MCF 10A (cell line): Measurements from ENCODE around the gene CEP170B. TPM values are rescaled to one million over a fixed set of nuclear protein-coding genes. Genes with fewer than 3 reads are reported as not detected.
A peak's percentile ranks its signal among the peaks of the same experiment; 100 is the strongest.

Source experiments
- BruUV-seq: library from RNA; stranded (reverse); fragments of 400-500 nt; replicated peaks from 2 replicates; lab custom pipeline; 2021; lab: Mats Ljungman, UMichigan
- CTCF ChIA-PET: fragments of 300-600 bp; sonication (Branson Sonifier 250); formaldehyde crosslinking; extraction: SDS; loops from one replicate; lab custom pipeline; 2021; ENCODE audit warnings: antibody characterized with exemption, inconsistent platforms; lab: Yijun Ruan, JAX
- POLR2A ChIA-PET: fragments of 300-600, 350-650 bp; sonication (Branson Sonifier 250); formaldehyde crosslinking; extraction: SDS; loops from one replicate; lab custom pipeline; 2020; ENCODE audit warnings: antibody characterized with exemption, inconsistent platforms; lab: Yijun Ruan, JAX
- DNase-seq: peaks from one replicate; pipeline ENCODE4 v3.0.0-alpha.2; 2018; ENCODE audit not compliant: unreplicated experiment
- H3K27ac Mint-ChIP-seq: one replicate; pipeline ENCODE4 v1.8.0; 2022; ENCODE audit warnings: mild to moderate bottlenecking, low read depth, mixed read lengths; ENCODE audit not compliant: unreplicated experiment
- H3K27me3 Mint-ChIP-seq: one replicate; pipeline ENCODE4 v1.8.0; 2022; ENCODE audit warnings: mixed read lengths; ENCODE audit not compliant: insufficient read depth, unreplicated experiment
- H3K36me3 Mint-ChIP-seq: one replicate; pipeline ENCODE4 v1.8.0; 2022; ENCODE audit warnings: mild to moderate bottlenecking, moderate library complexity, mixed read lengths; ENCODE audit not compliant: insufficient read depth, unreplicated experiment
- H3K4me1 Mint-ChIP-seq: one replicate; pipeline ENCODE4 v1.8.0; 2022; ENCODE audit warnings: mixed read lengths; ENCODE audit not compliant: insufficient read depth, unreplicated experiment
- H3K4me3 Mint-ChIP-seq: one replicate; pipeline ENCODE4 v1.8.0; 2022; ENCODE audit warnings: mild to moderate bottlenecking, moderate library complexity, mixed read lengths; ENCODE audit not compliant: unreplicated experiment
- H3K9me3 Mint-ChIP-seq: one replicate; pipeline ENCODE4 v1.8.0; 2022; ENCODE audit warnings: mixed read lengths; ENCODE audit not compliant: unreplicated experiment
- CTCF ChIP-seq: fragments of 200-600 bp; IDR thresholded peaks from one replicate; pipeline ENCODE4 v1.8.0; 2022; ENCODE audit warnings: antibody characterized with exemption, mild to moderate bottlenecking; ENCODE audit not compliant: unreplicated experiment
- intact Hi-C: fragments of 100-400 bp; cut with micrococcal nuclease; formaldehyde crosslinking; loops from 2 replicates; pipeline ENCODE4 v1.14.1; 2022
- total RNA-seq: library from RNA; stranded (reverse); gene quantifications from 2 replicates; pipeline ENCODE4 v1.2.3, GENCODE V29; 2022

The CEP170B gene
- total RNA-seq, 1 experiment from 2014 or later, result 77.4 TPM

GRCh38 chr14:104931771-104932675 is 67.0 kb downstream of the CEP170B start:
- Mint-ChIP-seq H3K36me3 (peaks cover 15% of the 10 kb centered on the region), H3K27ac (no peak overlapping the region), H3K9me3 (no peaks in the 10 kb centered on the region), H3K4me1 (peaks cover 10% of the 10 kb centered on the region), H3K27me3 (no peaks in the 10 kb centered on the region), H3K4me3 (no peak overlapping the region)
- CTCF ChIA-PET, result interaction anchor here (0.8 kb wide), 1 partner anchor 10 kb away, joined by 3 read pairs; no protein-coding TSS in a partner anchor
- TF ChIP-seq CTCF, result no peak
- no peak for DNase-seq
- intact Hi-C loops, result no loop called here
- POLR2A ChIA-PET, result no interaction called here
- BruUV-seq, result no TSS peak

GRCh38 chr14:104932676-104933631 is 67.9 kb downstream of the CEP170B start:
- DNase-seq, result peak; percentile 68
- ChIA-PET CTCF (interaction anchor here (0.7 to 1.0 kb wide), 3 partner anchors 11 to 111 kb away, joined by 3 read pairs; no protein-coding TSS in a partner anchor), POLR2A (interaction anchor here (0.6 to 7.3 kb wide), 2 partner anchors 37 to 68 kb away, joined by 3 to 70 read pairs; partner anchors contain the start of gene CEP170B)
- Mint-ChIP-seq H3K27ac (no peak overlapping the region), H3K4me1 (peaks cover 10% of the 10 kb centered on the region), H3K9me3 (no peaks in the 10 kb centered on the region), H3K36me3 (peaks cover 25% of the 10 kb centered on the region), H3K27me3 (no peaks in the 10 kb centered on the region), H3K4me3 (peak overlapping the region; percentile 65)
- peak; percentile 83 for TF ChIP-seq CTCF
- intact Hi-C loops, result no loop called here
- no TSS peak for BruUV-seq

GRCh38 chr14:104933746-104934733 is 69.0 kb downstream of the CEP170B start:
- peaks cover 36% of the 10 kb centered on the region for H3K36me3 Mint-ChIP-seq
- intact Hi-C loops, result loop anchor here (1.0 kb wide), 1 partner anchor 111 kb away; no protein-coding TSS in a partner anchor
- H3K27me3 Mint-ChIP-seq, result no peaks in the 10 kb centered on the region
- no peak for TF ChIP-seq CTCF
- H3K4me1 Mint-ChIP-seq, result peaks cover 10% of the 10 kb centered on the region
- no TSS peak for BruUV-seq
- DNase-seq, result no peak
- H3K9me3 Mint-ChIP-seq, result no peaks in the 10 kb centered on the region
- H3K4me3 Mint-ChIP-seq, result peak overlapping the region; percentile 65
- ChIA-PET CTCF (interaction anchor here (0.6 to 1.0 kb wide), 4 partner anchors 21 to 112 kb away, joined by 3 to 5 read pairs (median 3); no protein-coding TSS in a partner anchor), POLR2A (interaction anchor here (0.7 to 7.3 kb wide), 6 partner anchors 25 to 444 kb away, joined by 3 to 70 read pairs (median 4); partner anchors contain the start of genes CDCA4 and GPR132)
- H3K27ac Mint-ChIP-seq, result no peak overlapping the region
